Glomerular endothelial cell (primary cell): ENCODE data around the gene RGL1. TPM values are rescaled to one million over a fixed set of nuclear protein-coding genes. Genes with fewer than 3 reads are reported as not detected.
"Not testable (repeated sequence)": the region's sequence is repeated elsewhere in the genome, so short reads cannot be mapped to it uniquely, and the experiment has no call there.

Experiments used
- DNase-seq: peaks from one replicate; pipeline ENCODE4 v3.0.0-alpha.2; 2011; ENCODE audit warnings: low read depth, low spot score; ENCODE audit errors: extremely low read depth
- total RNA-seq: library from RNA; depleted of rRNA; stranded (reverse); fragments of >200 nt; gene quantifications from 2 replicates; pipeline ENCODE4 v1.2.3, GENCODE V29; 2015

RGL1 gene
- total RNA-seq, 1 donor from 2014 or later = 25.4 TPM

GRCh38 chr1:183783767-183784637 is 20.9 kb upstream of the RGL1 start:
- no peak for DNase-seq

- DNase-seq = not testable (repeated sequence)
These were observed 19.0 kb upstream of the RGL1 start for GRCh38 chr1:183785921-183786320.

GRCh38 chr1:183787704-183788103 is 17.2 kb upstream of the RGL1 start:
- DNase-seq = no peak

- DNase-seq = no peak
These were observed 13.6 kb upstream of the RGL1 start for GRCh38 chr1:183791319-183791718.

- no peak for DNase-seq
These were observed 12.6 kb upstream of the RGL1 start for GRCh38 chr1:183792300-183792699.

- no peak for DNase-seq
These were observed 10.8 kb upstream of the RGL1 start for GRCh38 chr1:183794088-183794487.

- DNase-seq = no peak
These were observed 4.5 kb upstream of the RGL1 start for GRCh38 chr1:183800449-183800848.

GRCh38 chr1:183801649-183802048 is 3.3 kb upstream of the RGL1 start:
- no peak for DNase-seq

- DNase-seq = no peak
These were observed 533 bp upstream of the RGL1 start for GRCh38 chr1:183804387-183804786.

- no peak for DNase-seq
These were observed 1.2 kb downstream of the RGL1 start for GRCh38 chr1:183806125-183806524.

GRCh38 chr1:183806675-183807074 is 1.8 kb downstream of the RGL1 start:
- DNase-seq = no peak

- DNase-seq = no peak
These were observed 2.7 kb downstream of the RGL1 start for GRCh38 chr1:183807549-183808168.

GRCh38 chr1:183808296-183809027 is 3.5 kb downstream of the RGL1 start:
- no peak for DNase-seq

GRCh38 chr1:183810121-183810520 is 5.2 kb downstream of the RGL1 start:
- DNase-seq = no peak

GRCh38 chr1:183810756-183811544 is 6.0 kb downstream of the RGL1 start:
- no peak for DNase-seq

GRCh38 chr1:183812128-183812527 is 7.2 kb downstream of the RGL1 start:
- DNase-seq = no peak

- no peak for DNase-seq
These were observed 8.0 kb downstream of the RGL1 start for GRCh38 chr1:183812686-183813569.

GRCh38 chr1:183814121-183814681 is 9.3 kb downstream of the RGL1 start:
- no peak for DNase-seq

- no peak for DNase-seq
These were observed 11.2 kb downstream of the RGL1 start for GRCh38 chr1:183816110-183816509.
